Natural killer cell (primary cell): Measurements from ENCODE around the gene OLFM2. TPM values are rescaled to one million over a fixed set of nuclear protein-coding genes. Genes with fewer than 3 reads are reported as not detected.

Source experiments
- ATAC-seq, 3 donors: fragments of 150-1000 bp in 2 of 3; fragments of 200-7000 bp in 1 of 3; cut with Tn5 transposase; 1 replicate in 1 of 3; 2 replicates in 2 of 3; pipeline ENCODE4 v1.10.0; 2021; ENCODE audit warnings: mild to moderate bottlenecking in 2 of 3, moderate library complexity in 2 of 3
- DNase-seq, 2 donors: peaks; one replicate each; pipeline versions ENCODE4 v3.0.0 to v3.0.0-alpha.2; 2013 to 2021; ENCODE audit warnings: mixed read lengths in 1 of 2
- H3K27ac ChIP-seq: one replicate; pipeline ENCODE4 v1.5.1; 2013; ENCODE audit warnings: mild to moderate bottlenecking, low read length
- H3K27me3 ChIP-seq: one replicate; pipeline ENCODE4 v1.6.1; 2013; ENCODE audit warnings: low read length; ENCODE audit not compliant: control insufficient read depth, insufficient read depth
- H3K36me3 ChIP-seq: one replicate; pipeline ENCODE4 v1.6.1; 2013; ENCODE audit warnings: low read length; ENCODE audit not compliant: control insufficient read depth, insufficient read depth
- H3K4me1 ChIP-seq: one replicate; pipeline ENCODE4 v1.6.1; 2013; ENCODE audit warnings: low read length; ENCODE audit not compliant: control insufficient read depth, insufficient read depth
- H3K4me3 ChIP-seq: one replicate; pipeline ENCODE4 v1.5.1; 2013; ENCODE audit warnings: low read length
- H3K9me3 ChIP-seq: one replicate; pipeline ENCODE4 v1.6.1; 2013; ENCODE audit warnings: low read length; ENCODE audit not compliant: control insufficient read depth, insufficient read depth
- H3K27ac Mint-ChIP-seq, 2 donors: one replicate each; pipeline ENCODE4 v1.8.0; 2022; ENCODE audit warnings: mild to moderate bottlenecking in 2 of 2, mixed read lengths in 2 of 2, moderate library complexity in 1 of 2
- H3K27me3 Mint-ChIP-seq, 2 donors: one replicate each; pipeline ENCODE4 v1.8.0; 2022; ENCODE audit warnings: low read depth in 2 of 2, mixed read lengths in 2 of 2
- H3K36me3 Mint-ChIP-seq: one replicate; pipeline ENCODE4 v1.8.0; 2022; ENCODE audit warnings: mixed read lengths
- H3K4me1 Mint-ChIP-seq, 2 donors: one replicate each; pipeline ENCODE4 v1.8.0; 2022; ENCODE audit warnings: mixed read lengths in 2 of 2
- H3K4me3 Mint-ChIP-seq: one replicate; pipeline ENCODE4 v1.8.0; 2022; ENCODE audit warnings: mild to moderate bottlenecking, moderate library complexity, mixed read lengths
- H3K9me3 Mint-ChIP-seq, 2 donors: one replicate each; pipeline ENCODE4 v1.8.0; 2022; ENCODE audit warnings: mixed read lengths in 2 of 2
- WGBS: methylation state at CpG from one replicate; pipeline ENCODE4 v1.1.7; 2013; ENCODE audit warnings: missing lambda C conversion rate; ENCODE audit not compliant: insufficient coverage; 5-methylcytosine and 5-hydroxymethylcytosine counted together
- intact Hi-C: fragments of 100-400 bp; cut with micrococcal nuclease; formaldehyde crosslinking; loops from one replicate; pipeline ENCODE4 v1.14.2; 2022
- total RNA-seq, 4 donors: library from RNA; stranded (reverse); fragments of 120-200 nt in 1 of 4; gene quantifications; one replicate each; pipeline versions ENCODE4 v1.2.3 to v1.2.4, GENCODE V29; 2013 to 2022
- TF ChIP-seq, protein P1 (sequence below): fragments of 200-600 bp; IDR thresholded peaks from one replicate; pipeline ENCODE4 v1.8.0; 2022; ENCODE audit warnings: antibody characterized with exemption

The OLFM2 gene
- total RNA-seq, 3 donors from 2014 or later (not counting 1 experiment from before 2014, with no cell fraction given), result 1.5 to 3.3 (median 2.0) TPM

DNA sequence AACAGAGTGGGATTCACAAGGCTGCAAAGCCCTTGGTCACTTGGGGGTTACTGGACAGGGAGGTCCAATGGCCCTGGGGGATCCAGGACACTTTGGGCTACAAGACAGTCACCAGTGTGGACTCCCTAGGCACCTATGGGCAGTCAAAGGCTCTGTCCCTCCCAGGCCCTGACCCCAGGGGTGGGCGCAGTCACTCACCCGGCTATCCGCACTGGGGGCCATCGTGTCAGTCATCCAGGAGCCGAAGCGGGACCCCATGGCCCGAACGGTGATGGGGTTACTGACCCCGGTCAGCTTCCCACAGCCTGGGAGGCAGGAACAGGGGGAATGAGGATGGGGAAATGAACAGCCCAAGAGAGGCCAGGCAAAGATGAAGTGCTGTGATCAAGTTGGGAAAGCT, 79.7 kb downstream of the OLFM2 start:
- WGBS, result 99% methylated on average over 9 of the region's 9 CpGs
- H3K4me1 ChIP-seq, result peaks cover 27% of the 10 kb centered on the region
- no peak overlapping the region for H3K27ac ChIP-seq
- no peaks in the 10 kb centered on the region for H3K9me3 ChIP-seq
- peaks cover 2% of the 10 kb centered on the region for H3K36me3 ChIP-seq
- intact Hi-C loops, result no loop called here
- no peaks in the 10 kb centered on the region for H3K27me3 Mint-ChIP-seq
- no peaks in the 10 kb centered on the region for H3K36me3 Mint-ChIP-seq
- peak overlapping the region; percentile 55 for H3K4me3 Mint-ChIP-seq
- peak overlapping the region; percentile 67 to 92 for H3K27ac Mint-ChIP-seq
- no peaks in the 10 kb centered on the region for H3K27me3 ChIP-seq
- no peak overlapping the region for H3K4me3 ChIP-seq
- DNase-seq, result no peak
- TF ChIP-seq, protein P1, sequence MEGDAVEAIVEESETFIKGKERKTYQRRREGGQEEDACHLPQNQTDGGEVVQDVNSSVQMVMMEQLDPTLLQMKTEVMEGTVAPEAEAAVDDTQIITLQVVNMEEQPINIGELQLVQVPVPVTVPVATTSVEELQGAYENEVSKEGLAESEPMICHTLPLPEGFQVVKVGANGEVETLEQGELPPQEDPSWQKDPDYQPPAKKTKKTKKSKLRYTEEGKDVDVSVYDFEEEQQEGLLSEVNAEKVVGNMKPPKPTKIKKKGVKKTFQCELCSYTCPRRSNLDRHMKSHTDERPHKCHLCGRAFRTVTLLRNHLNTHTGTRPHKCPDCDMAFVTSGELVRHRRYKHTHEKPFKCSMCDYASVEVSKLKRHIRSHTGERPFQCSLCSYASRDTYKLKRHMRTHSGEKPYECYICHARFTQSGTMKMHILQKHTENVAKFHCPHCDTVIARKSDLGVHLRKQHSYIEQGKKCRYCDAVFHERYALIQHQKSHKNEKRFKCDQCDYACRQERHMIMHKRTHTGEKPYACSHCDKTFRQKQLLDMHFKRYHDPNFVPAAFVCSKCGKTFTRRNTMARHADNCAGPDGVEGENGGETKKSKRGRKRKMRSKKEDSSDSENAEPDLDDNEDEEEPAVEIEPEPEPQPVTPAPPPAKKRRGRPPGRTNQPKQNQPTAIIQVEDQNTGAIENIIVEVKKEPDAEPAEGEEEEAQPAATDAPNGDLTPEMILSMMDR, result no peak
- no peaks in the 10 kb centered on the region for H3K9me3 Mint-ChIP-seq
- peaks cover 30 to 52% of the 10 kb centered on the region in 2 donors for H3K4me1 Mint-ChIP-seq
- no peak for ATAC-seq

DNA sequence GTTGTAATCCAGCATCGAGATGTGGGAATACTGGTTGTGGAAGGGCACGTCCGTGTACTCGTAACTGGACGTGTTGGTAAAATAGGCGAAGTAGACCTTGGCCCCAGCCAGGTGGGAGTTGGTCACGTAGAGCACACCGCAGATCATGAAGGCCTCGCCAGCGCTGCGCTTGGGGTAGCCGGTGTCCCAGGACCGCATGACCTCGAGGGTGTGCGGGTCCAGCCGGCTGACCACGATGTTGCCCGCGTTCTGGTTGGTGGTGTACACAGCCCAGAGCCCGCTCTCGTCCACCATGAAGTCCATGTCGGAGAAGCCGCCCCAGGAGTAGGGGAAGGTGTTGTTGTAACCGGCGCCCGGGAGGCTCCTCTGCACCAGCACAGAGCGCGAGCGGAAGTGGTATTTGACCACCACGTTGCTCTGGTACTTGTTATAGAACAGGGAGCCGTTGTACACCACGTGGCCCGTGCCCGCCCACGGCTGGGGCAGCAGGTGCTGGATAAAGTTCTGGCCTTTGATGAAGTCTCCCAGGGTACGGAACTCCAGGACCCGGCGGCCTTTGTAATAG, 82.0 kb downstream of the OLFM2 start:
- intact Hi-C loops, result no loop called here
- ATAC-seq, result no peak
- Mint-ChIP-seq H3K27ac (peak overlapping the region in 1 of 2 donors; percentile 10), H3K4me3 (no peak overlapping the region), H3K27me3 (no peaks in the 10 kb centered on the region), H3K36me3 (no peaks in the 10 kb centered on the region), H3K4me1 (peaks cover 28 to 53% of the 10 kb centered on the region in 2 donors), H3K9me3 (no peaks in the 10 kb centered on the region)
- WGBS, result 94% methylated on average over 38 of the region's 38 CpGs
- Histone ChIP-seq H3K4me3 (no peak overlapping the region), H3K4me1 (peaks cover 27% of the 10 kb centered on the region), H3K36me3 (peaks cover 3% of the 10 kb centered on the region), H3K27me3 (no peaks in the 10 kb centered on the region), H3K9me3 (no peaks in the 10 kb centered on the region), H3K27ac (no peak overlapping the region)
- TF ChIP-seq, protein P1, result no peak
- no peak for DNase-seq

DNA sequence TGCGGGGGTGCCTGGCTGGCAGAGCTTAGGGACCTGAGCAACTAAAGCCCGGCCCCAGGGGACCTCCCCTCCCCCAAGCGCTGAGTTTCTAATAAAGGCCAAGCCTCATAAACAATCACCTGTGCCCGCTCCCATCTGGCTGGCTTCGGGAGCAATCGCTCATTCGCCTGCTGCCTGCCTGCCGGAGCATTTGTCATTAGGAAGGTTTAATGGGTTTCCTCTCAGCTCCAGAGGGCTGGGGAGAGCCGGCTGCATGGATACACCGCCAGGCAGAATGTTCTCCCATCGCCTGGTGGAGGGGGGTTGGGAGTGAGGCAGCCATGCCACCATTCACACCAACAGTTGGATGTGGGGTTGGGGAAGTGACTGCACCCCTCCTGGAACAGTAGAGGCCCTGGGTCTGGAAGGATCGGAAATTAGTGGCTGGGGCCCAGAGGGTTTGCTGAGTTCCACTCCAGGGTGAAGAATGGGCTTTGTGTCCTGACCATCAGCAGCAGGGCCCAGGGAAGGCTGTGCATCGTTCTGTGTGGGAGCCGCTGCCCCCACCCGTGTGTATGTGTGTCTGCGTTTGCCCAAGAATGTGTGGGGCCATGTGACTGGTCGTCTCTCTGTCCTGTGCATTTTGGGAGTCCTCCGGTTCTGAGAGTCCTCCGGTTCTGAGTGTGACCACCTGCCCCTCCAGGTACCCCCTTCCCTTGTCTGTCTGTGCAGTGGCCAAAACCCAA, 85.9 kb downstream of the OLFM2 start:
- Mint-ChIP-seq H3K4me3 (no peak overlapping the region), H3K36me3 (peaks cover 2% of the 10 kb centered on the region), H3K4me1 (peaks cover 9 to 35% of the 10 kb centered on the region in 2 donors), H3K9me3 (no peaks in the 10 kb centered on the region), H3K27me3 (no peaks in the 10 kb centered on the region), H3K27ac (no peak overlapping the region)
- TF ChIP-seq, protein P1, result no peak
- DNase-seq (no peak), ATAC-seq (no peak)
- Histone ChIP-seq H3K9me3 (no peaks in the 10 kb centered on the region), H3K27ac (no peak overlapping the region), H3K4me3 (no peak overlapping the region), H3K36me3 (peaks cover 31% of the 10 kb centered on the region), H3K4me1 (peaks cover 10% of the 10 kb centered on the region), H3K27me3 (no peaks in the 10 kb centered on the region)
- intact Hi-C loops, result no loop called here
- WGBS, result 90% methylated on average over 17 of the region's 19 CpGs
